WTC11 (cell line): ENCODE results near the gene MTMR4. TPM values are rescaled to one million over a fixed set of nuclear protein-coding genes. Genes with fewer than 3 reads are reported as not detected.
"Not testable (repeated sequence)": the region's sequence is repeated elsewhere in the genome, so short reads cannot be mapped to it uniquely, and the experiment has no call there.

Experiments used
- ATAC-seq: fragments of 200-7000 bp; cut with Tn5 transposase; 2 replicates; pipeline ENCODE4 v1.10.0; 2021; ENCODE audit warnings: mild to moderate bottlenecking, moderate library complexity
- CTCF ChIA-PET: fragments of 300-600 bp; sonication (Branson Sonifier 250); formaldehyde crosslinking; loops from one replicate; lab custom pipeline; 2021; ENCODE audit warnings: antibody characterized with exemption; lab: Charles Lee
- POLR2A ChIA-PET: fragments of 350-600 bp; sonication (Branson Sonifier 250); formaldehyde crosslinking; loops from one replicate; lab custom pipeline; 2021; ENCODE audit warnings: antibody characterized with exemption; lab: Charles Lee
- DNase-seq: peaks from one replicate; pipeline ENCODE4 v3.0.0; 2021; ENCODE audit warnings: low spot score
- H3K27ac Mint-ChIP-seq: 2 replicates; pipeline ENCODE4 v1.8.0; 2021; ENCODE audit warnings: mixed read lengths
- H3K27me3 Mint-ChIP-seq: 2 replicates; pipeline ENCODE4 v1.8.0; 2021; ENCODE audit warnings: low read depth, mild to moderate bottlenecking, moderate library complexity, mixed read lengths
- H3K36me3 Mint-ChIP-seq: 2 replicates; pipeline ENCODE4 v1.8.0; 2021; ENCODE audit warnings: mixed read lengths
- H3K4me1 Mint-ChIP-seq: 2 replicates; pipeline ENCODE4 v1.8.0; 2022; ENCODE audit warnings: mixed read lengths
- H3K4me3 Mint-ChIP-seq: 2 replicates; pipeline ENCODE4 v1.8.0; 2021; ENCODE audit warnings: mild to moderate bottlenecking, moderate library complexity, mixed read lengths
- H3K9me3 Mint-ChIP-seq: 2 replicates; pipeline ENCODE4 v1.8.0; 2021; ENCODE audit warnings: mixed read lengths
- AFF4 ChIP-seq: sonication (generic); formaldehyde crosslinking; IDR thresholded peaks from 2 replicates; pipeline ENCODE4 v1.8.1; 2023; ENCODE audit warnings: mild to moderate bottlenecking, missing genetic modification reagents, borderline replicate concordance
- ATF2 ChIP-seq: sonication (generic); formaldehyde crosslinking; IDR thresholded peaks from 2 replicates; pipeline ENCODE4 v1.8.1; 2022; ENCODE audit warnings: low read depth, missing genetic modification reagents, borderline replicate concordance
- CBFB ChIP-seq: sonication (generic); formaldehyde crosslinking; IDR thresholded peaks from 2 replicates; pipeline ENCODE4 v1.8.1; 2022; ENCODE audit warnings: mild to moderate bottlenecking, low read depth, missing genetic modification reagents
- ELF4 ChIP-seq: sonication (generic); formaldehyde crosslinking; IDR thresholded peaks from 2 replicates; pipeline ENCODE4 v1.8.1; 2022; ENCODE audit warnings: low read depth, mild to moderate bottlenecking, moderate library complexity, missing genetic modification reagents
- ERG ChIP-seq: fragments of 250-450 bp; sonication (Bioruptor Pico); IDR thresholded peaks from 2 replicates; pipeline ENCODE4 v1.8.0; 2021; ENCODE audit warnings: mild to moderate bottlenecking
- FOXP1 ChIP-seq: sonication (generic); formaldehyde crosslinking; IDR thresholded peaks from 2 replicates; pipeline ENCODE4 v1.8.0; 2022; ENCODE audit warnings: missing genetic modification reagents, mild to moderate bottlenecking, moderate library complexity, borderline replicate concordance
- IRF2 ChIP-seq: sonication (generic); formaldehyde crosslinking; IDR thresholded peaks from 2 replicates; pipeline ENCODE4 v1.8.0; 2022; ENCODE audit warnings: low read depth, missing genetic modification reagents, borderline replicate concordance
- NR3C1 ChIP-seq: sonication (generic); formaldehyde crosslinking; conservative IDR thresholded peaks from 2 replicates; pipeline ENCODE4 v1.8.1; 2023; ENCODE audit warnings: low read depth, mild to moderate bottlenecking, missing genetic modification reagents
- PRDM15 ChIP-seq: sonication (generic); formaldehyde crosslinking; IDR thresholded peaks from 2 replicates; pipeline ENCODE4 v1.8.0; 2022; ENCODE audit warnings: missing genetic modification reagents
- RORB ChIP-seq: fragments of 250-450 bp; sonication (Bioruptor Pico); IDR thresholded peaks from 2 replicates; pipeline ENCODE4 v1.9.0; 2021; ENCODE audit warnings: mild to moderate bottlenecking
- SMAD3 ChIP-seq: sonication (generic); formaldehyde crosslinking; IDR thresholded peaks from 2 replicates; pipeline ENCODE4 v1.8.0; 2022; ENCODE audit warnings: missing genetic modification reagents, mild to moderate bottlenecking, borderline replicate concordance
- TEAD1 ChIP-seq: sonication (generic); formaldehyde crosslinking; IDR thresholded peaks from 2 replicates; pipeline ENCODE4 v1.8.0; 2022; ENCODE audit warnings: mild to moderate bottlenecking, missing genetic modification reagents
- USF1 ChIP-seq: sonication (generic); formaldehyde crosslinking; IDR thresholded peaks from 2 replicates; pipeline ENCODE4 v1.8.0; 2022; ENCODE audit warnings: mild to moderate bottlenecking, missing genetic modification reagents
- ZNF219 ChIP-seq: sonication (generic); formaldehyde crosslinking; IDR thresholded peaks from 2 replicates; pipeline ENCODE4 v1.8.0; 2023; ENCODE audit warnings: missing genetic modification reagents, mild to moderate bottlenecking, borderline replicate concordance
- ZNF416 ChIP-seq: fragments of 250-450 bp; sonication (Bioruptor Pico); IDR thresholded peaks from 2 replicates; pipeline ENCODE4 v1.9.0; 2021; ENCODE audit warnings: mild to moderate bottlenecking, inconsistent platforms
- total RNA-seq: library from RNA; stranded (reverse); gene quantifications from 3 replicates; pipeline ENCODE4 v1.2.3, GENCODE V29; 2021

MTMR4 gene
- total RNA-seq, 1 experiment from 2014 or later = 30.8 TPM

GRCh38 chr17:58503866-58504265 is 10.6 kb downstream of the MTMR4 start:
- H3K27me3 Mint-ChIP-seq = no peaks in the 10 kb centered on the region
- DNase-seq = no peak
- no peak overlapping the region for H3K4me3 Mint-ChIP-seq
- H3K27ac Mint-ChIP-seq = no peak overlapping the region
- H3K36me3 Mint-ChIP-seq = peaks cover 51% of the 10 kb centered on the region
- H3K9me3 Mint-ChIP-seq = no peaks in the 10 kb centered on the region
- no peak for ATAC-seq
- POLR2A ChIA-PET = no interaction called here
- CTCF ChIA-PET = no interaction called here
- H3K4me1 Mint-ChIP-seq = no peaks in the 10 kb centered on the region
- TF ChIP-seq SMAD3 (CRISPR knock-in tag) = no peak
- TF ChIP-seq RORB = no peak
- no peak for TF ChIP-seq ELF4 (CRISPR knock-in tag)
- TF ChIP-seq CBFB = no peak
- TF ChIP-seq NR3C1 = no peak
- TF ChIP-seq TEAD1 (CRISPR knock-in tag) = no peak
- TF ChIP-seq IRF2 (CRISPR knock-in tag) = no peak
- no peak for TF ChIP-seq PRDM15 (CRISPR knock-in tag)
- no peak for TF ChIP-seq USF1 (CRISPR knock-in tag)
- no peak for TF ChIP-seq ZNF416 (CRISPR knock-in tag)
- TF ChIP-seq ERG = no peak
- no peak for TF ChIP-seq FOXP1 (CRISPR knock-in tag)
- TF ChIP-seq ATF2 = no peak
- no peak for TF ChIP-seq AFF4 (CRISPR knock-in tag)
- TF ChIP-seq ZNF219 (CRISPR knock-in tag) = no peak
- TF ChIP-seq, all 79 proteins: peak for 0

- POLR2A ChIA-PET, DNase-seq, H3K4me3 Mint-ChIP-seq, CTCF ChIA-PET, H3K9me3 Mint-ChIP-seq, H3K27ac Mint-ChIP-seq, H3K4me1 Mint-ChIP-seq, ATAC-seq, H3K27me3 Mint-ChIP-seq: not testable (repeated sequence)
- peaks cover 50% of the 10 kb centered on the region for H3K36me3 Mint-ChIP-seq
Measured at GRCh38 chr17:58503134-58503533, 11.3 kb downstream of the MTMR4 start.
